Globus pallidus (tissue), 1 donor: ENCODE data around the gene NME7.
"Not testable (repeated sequence)": the region's sequence is repeated elsewhere in the genome, so short reads cannot be mapped to it uniquely, and the experiment has no call there.

ENCODE experiments used
- DNase-seq: peaks from one replicate; pipeline ENCODE4 v3.0.0-alpha.2; 2015; ENCODE audit warnings: low spot score

Gene NME7

GRCh38 chr1:169126335-169126734 lies 241.3 kb downstream of the NME7 start:
- no peak for DNase-seq

DNA sequence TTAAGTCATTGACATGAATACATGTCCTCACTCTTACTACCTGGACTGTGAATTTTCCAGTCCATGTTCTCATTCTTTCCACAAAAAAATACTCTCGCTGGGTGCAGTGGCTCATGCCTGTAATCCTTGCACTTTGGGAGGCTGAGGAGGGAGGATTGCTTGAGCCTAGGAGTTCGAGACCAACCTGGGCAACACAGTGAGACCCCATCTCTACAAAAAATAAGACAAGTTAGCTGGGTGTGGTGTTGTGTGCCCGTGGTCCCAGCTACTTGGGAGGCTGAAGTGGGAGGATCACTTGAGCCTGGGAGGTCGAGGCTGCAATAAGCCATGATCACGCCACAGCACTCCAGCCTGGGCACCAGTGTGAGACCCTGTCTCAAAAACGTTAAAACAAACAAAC lies 242.0 kb downstream of the NME7 start:
- DNase-seq = not testable (repeated sequence)

DNA sequence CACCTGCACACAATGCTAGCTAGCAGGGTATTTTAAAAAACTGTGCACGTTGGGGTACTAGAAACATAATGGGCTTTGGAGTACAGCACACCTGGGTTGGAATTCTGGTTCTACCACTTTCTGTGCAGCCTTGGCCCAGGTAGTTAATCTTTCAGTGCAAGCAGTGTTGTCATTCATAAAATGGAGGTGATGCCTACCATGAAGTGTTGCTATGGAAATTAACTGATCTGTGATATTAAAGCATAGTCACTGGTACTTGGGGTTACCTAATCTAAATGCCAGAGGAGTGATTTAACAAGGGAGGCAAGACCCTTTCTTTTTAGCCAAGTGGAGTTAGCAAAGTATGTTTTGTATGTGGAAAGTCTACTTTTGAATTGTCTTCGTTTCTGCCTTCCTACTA lies 243.1 kb downstream of the NME7 start:
- DNase-seq = no peak

- no peak for DNase-seq
Observed at GRCh38 chr1:169122976-169123375, 244.6 kb downstream of the NME7 start.

DNA sequence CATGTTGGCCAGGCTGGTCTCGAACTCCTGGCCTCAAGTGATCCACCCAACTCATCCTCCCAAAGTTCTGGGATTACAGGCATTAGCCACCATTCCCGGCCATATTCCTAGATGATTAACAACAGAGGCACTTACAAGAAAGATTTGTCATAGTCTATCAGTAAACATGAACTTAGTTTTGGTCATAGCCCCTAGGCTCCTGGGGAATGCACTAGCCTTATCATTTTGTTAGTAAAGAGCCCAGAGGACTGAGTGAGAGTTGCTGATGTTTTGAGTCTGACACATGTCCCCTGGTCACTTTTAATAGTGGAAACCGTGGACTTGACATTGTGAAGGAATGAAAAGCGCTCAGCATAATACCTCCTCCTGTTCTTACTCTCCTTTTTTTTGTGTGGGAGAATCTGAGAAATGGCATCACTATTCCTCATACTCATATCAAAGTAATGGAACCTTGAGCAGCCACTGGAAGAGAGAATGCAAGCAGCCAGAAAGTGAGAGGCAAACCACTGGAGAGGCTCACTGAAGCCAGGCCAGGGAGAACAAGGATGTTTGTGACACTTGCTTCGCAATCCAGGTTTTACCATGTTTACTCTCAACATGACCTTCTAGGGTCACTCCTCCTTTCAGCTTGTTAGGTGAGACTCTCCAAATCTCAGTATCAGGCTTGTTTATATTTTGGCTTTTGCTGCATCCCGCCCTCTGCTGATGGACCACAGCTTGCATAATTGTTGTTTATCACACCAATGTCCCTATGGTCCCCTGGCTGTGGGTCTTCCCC lies 246.3 kb downstream of the NME7 start:
- DNase-seq = no peak

GRCh38 chr1:169120066-169120465 lies 247.5 kb downstream of the NME7 start:
- DNase-seq = no peak

- no peak for DNase-seq
Observed at GRCh38 chr1:169119405-169119804, 248.2 kb downstream of the NME7 start.

DNA sequence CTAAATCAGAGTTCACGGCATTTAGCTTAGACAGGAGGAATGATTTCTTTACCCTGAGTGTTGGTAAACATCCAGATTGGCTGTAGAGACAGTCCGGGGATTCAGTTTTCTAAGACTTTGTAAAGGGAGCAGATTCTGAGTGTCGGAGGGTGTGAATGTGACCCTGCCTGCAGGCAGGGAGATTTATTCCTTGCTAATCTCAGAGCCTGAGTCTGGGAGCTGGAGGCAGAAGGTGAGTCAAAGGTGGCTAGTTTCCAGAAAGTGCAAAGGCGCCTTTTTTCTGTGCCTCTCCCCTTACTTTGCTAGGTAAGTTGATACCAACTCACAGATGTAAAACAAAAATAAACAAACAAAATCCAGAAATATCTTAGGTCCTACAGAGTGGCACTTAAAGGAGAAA lies 249.4 kb downstream of the NME7 start:
- DNase-seq = no peak

DNA sequence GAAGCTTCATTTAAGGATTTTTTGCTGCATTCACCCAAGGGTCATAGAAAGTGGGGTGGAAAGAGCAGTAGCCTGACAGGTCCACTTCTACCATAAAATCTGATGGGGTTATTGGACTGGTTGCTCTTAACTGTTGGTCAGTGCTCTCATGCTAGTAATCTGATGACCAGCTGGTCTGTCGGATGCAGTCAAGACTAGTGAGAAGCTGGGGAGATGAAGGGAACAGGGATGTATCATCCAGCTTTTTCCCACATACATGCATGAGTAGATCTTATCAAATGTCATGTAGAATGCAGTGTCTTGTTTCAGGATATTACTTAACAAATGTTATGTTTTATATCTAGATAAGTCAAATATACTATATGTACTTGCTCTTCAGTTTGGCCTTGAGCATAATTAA lies 250.0 kb downstream of the NME7 start:
- DNase-seq = no peak

- no peak for DNase-seq
Observed at GRCh38 chr1:169117014-169117413, 250.6 kb downstream of the NME7 start.

- no peak for DNase-seq
Observed at GRCh38 chr1:169115891-169116585, 251.6 kb downstream of the NME7 start.

GRCh38 chr1:169113613-169114119 lies 253.9 kb downstream of the NME7 start:
- DNase-seq = no peak

- no peak for DNase-seq
Observed at GRCh38 chr1:169112241-169112640, 255.4 kb downstream of the NME7 start.

DNA sequence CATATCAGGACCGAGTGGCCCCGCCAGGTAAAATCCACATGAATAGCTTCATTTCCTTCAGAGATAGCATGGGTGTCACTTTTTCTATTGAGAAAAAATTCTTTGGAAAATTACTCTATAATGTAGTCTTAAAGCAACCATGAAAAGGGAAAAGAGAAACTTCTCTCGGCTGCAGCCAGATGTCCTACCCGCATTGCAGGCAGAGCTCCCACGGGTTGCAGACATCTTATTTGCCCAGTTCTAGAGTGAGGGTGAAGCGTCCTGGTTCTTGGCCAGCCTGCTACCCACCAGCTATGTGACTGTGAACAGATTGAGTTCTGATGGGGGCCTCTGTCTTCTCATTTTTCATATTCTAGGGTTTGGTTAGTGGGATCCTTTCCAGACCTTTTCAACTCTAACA lies 256.1 kb downstream of the NME7 start:
- no peak for DNase-seq

DNA sequence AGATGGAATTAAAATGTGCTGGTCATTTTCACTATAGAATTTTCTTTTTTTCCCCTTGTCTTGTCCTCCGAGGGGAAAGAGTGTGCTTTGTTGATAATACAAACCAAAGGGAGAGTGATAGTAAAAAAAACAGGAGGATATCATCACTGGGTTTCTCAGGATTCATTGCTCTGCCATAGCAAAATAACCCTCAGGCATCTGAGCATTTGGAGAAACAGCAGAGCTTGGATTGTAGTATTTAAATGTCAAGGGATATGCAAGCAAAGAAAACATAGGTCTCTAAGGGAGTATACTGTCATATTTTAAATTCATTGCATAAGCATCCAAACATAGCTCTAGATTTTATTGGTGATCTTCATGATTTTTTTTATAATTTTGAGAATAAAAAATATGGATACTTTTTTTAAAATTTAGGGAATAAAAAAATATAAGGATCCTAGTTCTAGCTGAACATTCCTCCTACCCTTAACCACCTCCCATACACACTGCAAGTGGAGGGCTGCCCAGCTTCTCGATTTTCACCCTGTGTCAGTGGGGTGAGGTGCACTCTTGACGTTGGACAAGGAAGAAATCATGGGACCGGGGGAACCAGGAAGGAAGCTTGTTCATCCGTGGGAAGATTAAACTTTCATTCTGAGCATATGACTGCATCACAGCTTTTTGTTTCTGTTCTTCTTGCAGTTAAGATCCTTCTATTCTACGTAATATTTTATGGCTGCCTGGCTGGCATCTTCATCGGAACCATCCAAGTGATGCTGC lies 256.7 kb downstream of the NME7 start:
- no peak for DNase-seq

DNA sequence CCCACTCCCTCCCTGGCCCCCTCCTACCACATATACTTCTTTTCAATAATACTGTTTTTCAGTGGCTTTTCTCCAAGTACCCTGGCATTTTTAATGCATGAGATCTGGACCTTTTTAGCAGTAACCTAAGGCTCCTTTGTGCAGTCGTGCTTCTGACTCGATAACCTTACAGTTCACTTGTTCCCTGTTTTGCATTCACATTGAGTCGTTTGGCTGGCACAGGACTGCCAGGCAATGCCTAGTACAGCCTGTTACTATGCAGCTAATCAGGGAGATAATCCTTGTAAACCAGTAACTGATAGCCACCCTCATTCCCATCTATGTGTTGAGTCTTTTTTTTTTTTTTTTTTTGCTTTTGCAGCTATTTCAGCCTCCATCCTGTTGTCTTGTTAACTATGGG lies 257.4 kb downstream of the NME7 start:
- DNase-seq = peak; percentile 73

DNA sequence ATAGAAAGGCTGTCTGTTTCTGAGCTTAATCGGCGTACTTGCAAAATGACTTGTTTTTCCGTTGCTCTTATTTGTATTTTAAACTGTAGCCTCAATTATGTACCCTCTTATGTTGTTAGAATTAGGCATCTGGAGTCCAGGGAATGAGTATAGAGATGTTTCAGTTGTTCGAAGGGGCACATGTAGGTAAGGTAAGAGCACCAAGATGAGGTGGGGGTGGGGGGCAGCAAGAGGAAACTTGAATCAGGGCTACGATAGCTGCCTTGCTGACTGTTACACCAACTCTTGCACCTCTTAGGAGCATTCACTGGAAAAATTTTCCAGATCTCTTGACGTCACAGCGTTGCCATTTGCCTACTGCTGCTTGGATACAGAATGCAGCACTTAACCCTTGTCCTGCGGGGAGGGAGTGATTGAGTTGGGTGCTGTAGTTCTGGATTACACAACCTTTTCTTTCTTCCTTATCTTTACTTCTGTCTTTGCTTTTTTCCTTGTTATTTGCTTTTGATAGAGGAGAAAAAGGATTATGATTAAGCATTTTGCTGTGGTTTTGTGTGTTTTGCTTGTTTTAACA lies 257.9 kb downstream of the NME7 start:
- peak; percentile 83 for DNase-seq

DNA sequence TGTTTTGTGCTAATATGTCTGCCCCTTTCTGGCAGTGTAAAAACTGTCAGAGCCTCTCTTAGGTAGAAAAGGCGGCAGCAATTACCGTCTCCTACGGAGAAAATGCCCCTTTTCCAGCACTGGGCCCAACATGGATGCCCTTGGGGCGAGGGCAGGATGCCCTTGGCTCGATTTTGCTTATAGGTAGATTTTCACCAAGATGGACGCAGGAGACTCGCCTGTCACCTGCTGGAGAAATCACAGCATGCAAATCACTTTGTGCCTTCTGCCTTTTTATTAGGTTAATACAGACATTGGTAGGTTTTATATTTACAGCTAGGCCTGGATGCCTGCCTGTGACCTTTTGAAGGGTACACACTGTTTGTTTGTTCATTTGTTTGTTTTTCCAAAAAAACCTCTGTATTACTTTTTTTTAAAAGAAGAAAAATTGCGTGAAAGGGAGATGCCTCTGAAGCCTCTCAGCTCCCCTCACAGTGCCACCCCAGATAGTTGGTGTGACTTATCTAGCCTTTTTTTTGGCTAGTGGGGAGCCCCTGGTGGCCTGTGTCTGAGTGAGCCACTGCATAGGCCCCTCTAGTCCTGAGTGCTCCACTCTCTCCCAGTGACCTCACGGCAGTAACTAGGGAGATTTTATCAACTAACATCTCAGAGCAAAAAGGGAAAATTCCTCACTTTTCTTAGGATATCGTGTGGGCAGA lies 258.6 kb downstream of the NME7 start:
- peak; percentile 83 for DNase-seq

DNA sequence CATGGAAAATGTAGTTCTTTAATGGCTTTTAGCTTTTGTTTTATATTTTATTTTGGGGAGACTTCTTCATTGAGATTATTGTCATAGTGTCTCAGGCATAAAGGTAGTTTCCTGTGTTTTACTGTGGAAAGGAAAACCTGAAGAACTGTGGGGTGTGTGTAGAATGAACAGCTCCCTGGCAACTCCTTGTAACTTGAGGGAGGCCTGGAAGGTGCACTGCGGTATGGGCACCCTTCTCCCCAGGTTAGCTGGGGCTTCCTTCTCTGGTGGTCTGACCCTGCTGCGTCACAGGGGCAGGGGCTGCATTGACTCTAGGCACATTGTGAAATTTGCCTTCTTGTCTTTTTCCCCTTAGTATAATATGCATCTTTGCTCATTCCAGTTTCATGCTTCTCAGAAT lies 259.4 kb downstream of the NME7 start:
- DNase-seq = no peak

- DNase-seq = no peak
Observed at GRCh38 chr1:169107603-169108208, 259.9 kb downstream of the NME7 start.

- no peak for DNase-seq
Observed at GRCh38 chr1:169106921-169107602, 260.5 kb downstream of the NME7 start.
